NB4 (cell line): ENCODE measurements around the gene DGLUCY.
"Not testable (repeated sequence)": the region's sequence is repeated elsewhere in the genome, so short reads cannot be mapped to it uniquely, and the experiment has no call there.

Source experiments
- DNase-seq: peaks from one replicate; pipeline ENCODE4 v3.0.0; 2010; ENCODE audit warnings: low read depth
- H3K4me3 ChIP-seq: one replicate; pipeline ENCODE4 v1.5.1; 2011; ENCODE audit warnings: mild to moderate bottlenecking, low read depth, low read length, moderate library complexity
- CTCF ChIP-seq: IDR thresholded peaks from one replicate; pipeline ENCODE4 v1.5.1; 2012; ENCODE audit warnings: low read depth, low read length
- MAX ChIP-seq: IDR thresholded peaks from 2 replicates; pipeline ENCODE4 v1.6.1; 2011; ENCODE audit warnings: low read depth, low read length
- MYC ChIP-seq: IDR thresholded peaks from 2 replicates; pipeline ENCODE4 v1.6.1; 2011; ENCODE audit warnings: low read depth, low read length
- POLR2A ChIP-seq: IDR thresholded peaks from 2 replicates; pipeline ENCODE4 v1.6.1; 2011; ENCODE audit warnings: mild to moderate bottlenecking; ENCODE audit not compliant: insufficient read length; ENCODE audit errors: extremely low read depth

The DGLUCY gene

GRCh38 chr14:91220581-91221000 lies 106.7 kb downstream of the DGLUCY start:
- TF ChIP-seq POLR2A (no peak), MAX (no peak), MYC (no peak), CTCF (no peak)
- H3K4me3 ChIP-seq: no peak overlapping the region
- no peak for DNase-seq

GRCh38 chr14:91221270-91221669 lies 107.4 kb downstream of the DGLUCY start:
- H3K4me3 ChIP-seq: no peak overlapping the region
- TF ChIP-seq MYC (no peak), POLR2A (no peak), MAX (no peak), CTCF (no peak)
- no peak for DNase-seq

- H3K4me3 ChIP-seq: no peak overlapping the region
- TF ChIP-seq MAX: no peak
- no peak for TF ChIP-seq CTCF
- no peak for TF ChIP-seq POLR2A
- TF ChIP-seq MYC: no peak
- DNase-seq: peak; percentile 64
Measured at GRCh38 chr14:91223028-91223783, 109.3 kb downstream of the DGLUCY start.

- DNase-seq: no peak
- TF ChIP-seq MAX (no peak), MYC (no peak)
- H3K4me3 ChIP-seq: no peak overlapping the region
Measured at GRCh38 chr14:91225025-91225424, 111.2 kb downstream of the DGLUCY start.

- DNase-seq, H3K4me3 ChIP-seq: not testable (repeated sequence)
Measured at GRCh38 chr14:91226360-91226759, 112.5 kb downstream of the DGLUCY start.

- peak overlapping the region; percentile 10 for H3K4me3 ChIP-seq
- peak; percentile 66 for DNase-seq
- no peak for TF ChIP-seq CTCF
- TF ChIP-seq MAX: peak; percentile 56
- TF ChIP-seq MYC: peak; percentile 52; the same call in 1 of the 2 replicates
Measured at GRCh38 chr14:91227183-91227628, 113.3 kb downstream of the DGLUCY start.
